GM21367 (cell line): ENCODE results near the gene FAM131B.

Experiments
- ATAC-seq: cut with Tn5 transposase; IDR thresholded peaks from one replicate; pipeline ENCODE4 v1.9.1; 2021; ENCODE audit not compliant: unreplicated experiment

The FAM131B gene

GRCh38 chr7:143360788-143361551, 1.5 kb downstream of the FAM131B start:
- ATAC-seq, result no peak

DNA sequence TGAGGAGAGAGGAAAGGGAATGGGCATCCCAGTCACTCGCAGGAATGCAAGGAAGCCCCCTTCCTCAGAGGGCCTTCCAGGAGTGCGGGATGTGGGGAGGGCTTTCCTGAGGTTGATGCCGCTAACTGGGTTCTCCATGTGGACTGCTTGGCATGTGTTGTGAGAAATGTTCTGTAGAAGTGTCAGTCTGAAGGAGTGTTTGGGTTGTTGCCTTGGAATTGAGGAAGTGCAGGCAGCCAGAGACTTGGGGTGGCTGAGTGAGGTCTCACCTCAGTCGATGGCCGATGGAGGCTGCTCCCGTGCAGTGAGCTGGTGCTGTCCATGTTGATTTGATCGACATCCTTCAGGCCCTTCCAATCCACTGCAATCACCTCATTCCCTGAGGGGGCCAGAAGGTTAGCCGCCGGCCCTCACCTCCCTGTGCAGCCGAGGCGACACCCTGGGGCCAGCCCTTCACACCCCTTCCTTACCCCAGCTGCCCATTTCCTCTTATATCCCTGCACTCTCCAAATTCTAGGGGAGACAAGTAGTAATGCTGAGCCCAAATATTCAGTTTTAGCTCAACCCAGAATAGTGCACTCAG, 2.7 kb downstream of the FAM131B start:
- no peak for ATAC-seq

DNA sequence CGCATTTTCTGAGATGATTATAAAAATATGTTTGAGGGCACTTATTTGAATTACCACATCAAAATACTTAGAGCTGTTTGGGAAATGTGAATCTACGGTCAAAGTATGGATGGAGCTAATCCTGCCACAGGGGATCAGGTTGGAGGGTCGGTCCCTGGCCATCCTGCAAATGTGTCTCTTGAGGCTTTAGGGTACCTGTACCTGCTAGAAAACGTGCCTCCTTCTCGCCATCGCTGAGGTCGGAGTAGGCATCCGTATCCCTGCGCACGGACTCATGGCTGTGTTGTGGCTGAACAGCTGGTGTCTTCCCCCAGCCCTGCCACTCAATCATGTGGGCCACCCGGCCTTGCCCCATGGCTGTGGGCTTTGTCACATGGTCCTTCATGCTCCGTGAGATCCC, 3.9 kb downstream of the FAM131B start:
- ATAC-seq, result no peak

DNA sequence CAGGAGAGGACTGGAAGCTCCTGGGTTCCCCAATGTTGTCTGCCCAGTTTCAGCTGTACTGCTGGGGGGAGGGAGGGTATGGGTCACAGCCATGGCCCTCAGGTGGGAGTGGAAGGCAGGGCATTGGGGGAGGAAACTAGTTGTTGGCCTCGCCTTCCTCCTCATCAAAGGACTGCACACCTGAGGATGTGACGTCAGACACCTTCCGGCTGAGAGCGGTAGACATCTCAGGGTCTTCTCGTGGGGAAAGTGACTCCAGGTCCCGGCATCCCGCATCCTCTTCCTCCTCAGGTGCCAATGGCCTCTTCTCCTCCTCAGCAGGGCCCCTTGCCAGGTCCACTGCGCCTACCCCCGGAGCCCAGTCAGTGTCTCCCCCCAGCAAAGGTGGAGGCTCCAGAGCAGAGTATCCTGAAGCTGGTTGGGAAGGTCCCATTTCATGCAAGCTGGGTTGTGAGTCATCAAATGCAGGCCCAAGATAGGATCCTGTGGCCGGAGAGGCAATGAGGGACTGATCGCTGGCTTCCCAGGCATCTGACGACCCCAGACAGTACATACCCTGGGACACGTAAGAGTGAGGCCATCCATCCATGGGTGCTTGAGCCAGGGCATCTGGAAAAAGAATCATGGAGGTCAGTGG, 6.0 kb downstream of the FAM131B start:
- ATAC-seq, result no peak

GRCh38 chr7:143355450-143356385, 6.8 kb downstream of the FAM131B start:
- ATAC-seq, result no peak

DNA sequence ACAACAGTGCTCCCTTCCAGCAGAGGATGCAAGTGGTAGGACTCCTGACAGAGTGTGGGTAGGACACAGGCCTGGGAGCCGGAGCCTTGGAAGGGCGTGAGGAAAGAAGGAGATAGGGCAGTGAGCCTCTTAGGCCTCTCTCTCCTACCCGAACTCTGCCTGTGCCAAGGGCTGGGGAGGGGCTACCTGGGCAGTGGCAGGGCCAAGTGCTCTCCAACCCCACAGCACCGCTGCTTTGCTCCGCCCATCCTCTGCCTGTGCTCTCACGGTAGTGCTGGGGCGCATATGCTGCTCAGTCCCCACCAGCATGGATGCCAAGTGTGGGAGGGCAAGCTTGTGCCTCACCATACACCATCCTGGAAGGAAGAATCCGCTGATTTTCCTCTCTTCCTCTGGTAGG, 7.5 kb downstream of the FAM131B start:
- ATAC-seq, result no peak

DNA sequence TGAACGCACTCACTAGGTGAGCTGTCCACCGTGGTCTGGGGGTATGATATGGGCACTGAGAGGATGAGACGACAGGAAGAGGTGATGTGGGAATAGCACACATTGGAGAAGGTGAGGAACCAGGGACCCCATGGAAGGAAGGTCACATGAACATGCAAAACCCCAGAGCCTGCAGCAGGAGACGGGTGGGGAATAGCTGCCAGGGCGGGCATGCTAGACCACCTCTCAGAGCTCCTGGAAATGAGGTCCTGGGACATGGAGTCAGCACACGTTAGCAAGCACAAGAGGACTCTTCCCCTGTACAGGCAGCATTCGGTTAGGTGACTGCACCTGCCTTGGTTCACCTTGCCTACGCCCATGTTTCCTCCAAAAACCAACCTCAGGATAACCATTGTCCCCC, 8.1 kb downstream of the FAM131B start:
- ATAC-seq, result no peak

GRCh38 chr7:143352531-143353002, 9.9 kb downstream of the FAM131B start:
- no peak for ATAC-seq

DNA sequence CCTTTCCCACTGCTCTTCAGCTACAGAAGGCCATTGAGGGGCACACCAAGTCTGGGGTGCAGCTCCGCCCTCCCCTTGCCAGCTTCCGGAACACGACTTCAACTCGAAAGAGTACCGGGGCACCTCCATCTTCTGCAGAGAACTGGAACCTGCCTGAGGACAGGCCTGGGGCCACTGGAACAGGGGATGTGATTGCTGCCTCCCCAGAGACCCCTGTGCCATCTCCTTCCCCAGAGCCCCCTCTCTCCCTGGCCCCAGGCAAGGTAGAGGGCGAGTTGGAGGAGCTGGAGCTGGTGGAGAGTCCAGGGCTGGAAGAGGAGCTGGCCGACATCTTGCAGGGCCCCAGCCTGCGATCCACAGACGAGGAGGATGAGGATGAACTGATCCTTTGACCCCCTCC, 10.9 kb downstream of the FAM131B start:
- ATAC-seq, result no peak

GRCh38 chr7:143351060-143351459, 11.5 kb downstream of the FAM131B start:
- ATAC-seq, result no peak

- ATAC-seq, result no peak
Observed at GRCh38 chr7:143347950-143348349, 14.6 kb downstream of the FAM131B start.

GRCh38 chr7:143346018-143346417, 16.5 kb downstream of the FAM131B start:
- no peak for ATAC-seq

DNA sequence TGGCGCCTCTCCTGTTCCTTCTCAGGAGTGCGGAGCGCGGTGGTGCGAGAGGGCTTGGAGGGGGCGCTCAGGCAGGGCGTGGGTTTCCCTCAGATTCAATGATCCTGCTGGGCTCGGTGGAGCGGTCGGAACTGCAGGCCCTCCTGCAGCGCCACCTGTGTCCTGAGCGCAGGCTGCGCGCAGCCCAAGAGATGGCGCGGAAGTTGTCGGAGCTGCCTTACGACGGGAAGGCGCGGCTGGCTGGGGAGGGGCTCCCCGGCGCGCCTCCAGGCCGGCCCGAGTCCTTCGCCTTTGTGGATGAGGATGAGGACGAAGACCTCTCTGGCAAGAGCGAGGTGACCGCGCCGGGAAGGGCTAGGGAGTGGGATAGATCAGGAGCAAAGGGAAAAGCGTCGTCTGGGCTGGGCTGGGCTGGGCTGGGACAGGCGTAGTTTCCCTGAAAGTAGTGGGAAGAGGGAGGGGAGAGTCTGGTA, 17.0 kb downstream of the FAM131B start:
- ATAC-seq, result peak; percentile 84

DNA sequence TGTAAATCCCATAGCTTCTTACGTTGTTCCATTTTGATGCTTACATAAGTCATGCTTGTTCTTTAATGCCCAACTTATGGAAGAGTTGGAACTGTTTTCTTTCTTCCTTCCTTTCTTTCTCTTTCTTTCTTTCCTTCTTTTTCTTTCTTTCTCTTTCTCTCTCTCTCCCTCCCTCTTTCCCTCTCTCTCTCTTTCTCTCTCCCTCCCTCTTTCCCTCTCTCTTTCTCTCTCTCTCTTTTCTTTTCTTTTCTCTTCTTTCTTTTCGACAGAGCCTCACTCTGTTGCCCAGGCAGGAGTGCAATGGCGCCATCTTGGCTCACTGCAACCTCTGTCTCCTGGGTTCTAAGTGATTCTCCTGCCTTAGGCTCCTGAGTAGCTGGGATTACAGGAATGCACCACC, 18.9 kb downstream of the FAM131B start:
- no peak for ATAC-seq

DNA sequence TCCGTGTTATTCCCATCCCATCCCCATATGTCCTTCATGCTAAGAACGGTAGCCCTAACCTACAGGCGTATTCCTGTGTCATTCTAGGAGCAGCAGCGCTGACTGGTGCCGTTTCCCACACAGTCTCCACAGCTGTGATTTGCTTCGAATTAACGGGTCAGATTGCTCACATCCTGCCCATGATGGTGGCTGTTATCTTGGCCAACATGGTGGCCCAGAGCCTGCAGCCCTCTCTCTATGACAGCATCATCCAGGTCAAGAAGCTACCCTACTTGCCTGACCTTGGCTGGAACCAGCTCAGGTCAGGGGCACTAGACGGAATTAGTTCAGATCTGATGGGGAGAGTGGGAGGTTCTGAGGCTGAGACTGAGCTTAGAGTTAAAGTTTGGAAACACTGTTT, 20.7 kb downstream of the FAM131B start:
- no peak for ATAC-seq

GRCh38 chr7:143337216-143337615, 25.3 kb downstream of the FAM131B start:
- ATAC-seq, result no peak

GRCh38 chr7:143334244-143334643, 28.3 kb downstream of the FAM131B start:
- ATAC-seq, result no peak

GRCh38 chr7:143331179-143331801, 31.2 kb downstream of the FAM131B start:
- ATAC-seq, result no peak

DNA sequence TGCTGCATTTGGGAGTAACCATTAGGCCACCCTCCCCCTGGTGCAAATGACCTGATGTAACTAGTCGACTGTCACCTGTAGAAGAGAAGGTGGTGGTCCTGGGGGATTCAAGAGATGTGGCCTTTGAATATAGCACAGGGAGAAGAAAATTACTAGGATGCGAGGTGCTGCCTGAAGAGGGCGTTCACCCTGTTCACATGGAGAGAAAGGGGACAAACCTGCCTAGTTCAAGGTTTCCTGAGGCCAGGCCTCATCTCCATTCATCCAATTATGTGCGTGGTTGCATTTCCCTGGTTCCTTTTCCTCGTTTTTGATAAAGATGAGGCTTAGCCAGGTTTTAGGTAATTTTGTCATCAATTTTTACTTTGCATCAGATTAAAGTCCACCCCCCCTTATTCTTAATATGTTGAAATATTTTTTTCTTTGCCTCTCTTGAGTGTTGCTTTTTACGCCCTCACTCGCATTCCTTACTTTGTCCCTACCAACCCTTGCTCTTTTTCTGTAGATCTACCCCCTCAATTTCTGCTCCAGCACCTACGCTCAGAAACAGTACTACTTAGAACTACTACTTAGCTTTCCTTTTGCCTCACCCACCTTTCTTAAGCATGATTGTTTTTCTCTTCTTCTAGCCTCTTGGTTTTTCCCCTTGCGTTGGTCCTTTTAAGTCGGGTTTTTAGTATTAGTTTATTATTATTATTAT, 32.9 kb downstream of the FAM131B start:
- no peak for ATAC-seq

DNA sequence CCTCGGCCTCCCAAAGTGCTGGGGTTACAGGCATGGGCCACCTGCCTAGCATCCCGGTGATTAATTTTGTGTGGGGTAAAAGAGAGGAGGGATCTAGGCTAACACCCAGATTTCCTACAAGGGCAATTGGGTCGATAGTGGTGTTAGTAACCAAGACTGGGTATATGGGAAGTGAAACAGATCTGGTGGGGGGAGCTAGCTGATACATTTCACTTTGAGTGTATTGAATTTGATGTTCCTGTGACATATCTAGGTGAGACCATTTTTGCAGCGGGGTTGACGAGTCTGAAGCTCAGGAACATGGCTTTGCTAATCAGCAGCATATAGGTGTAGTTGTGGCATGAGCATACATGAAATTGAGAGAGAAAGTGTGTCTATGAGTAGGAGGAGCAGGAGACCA, 34.6 kb downstream of the FAM131B start:
- ATAC-seq, result no peak
